Measurements from ENCODE around the gene FAM217B.

The FAM217B gene

GRCh38 chr20:59940129-59940955 is at the start of gene FAM217B, which contains the start of gene PPP1R3D:
Gene FAM217B (plus strand): TSS chr20:59940389. CDS start chr20:59943944, 3,555 bp downstream.
Gene PPP1R3D (minus strand): TSS chr20:59940305. CDS start chr20:59939931, 374 bp downstream.
- peak; percentile 55 to 95 (median 89) for DNase-seq

GRCh38 chr20:59891581-59891980 is 48.6 kb upstream of the FAM217B start:
- no peak for DNase-seq

GRCh38 chr20:59895908-59896307 is 44.3 kb upstream of the FAM217B start:
- no peak for DNase-seq

- DNase-seq: no peak
Measured at GRCh38 chr20:59902470-59902869, 37.7 kb upstream of the FAM217B start.

- DNase-seq: no peak
Measured at GRCh38 chr20:59903621-59904020, 36.6 kb upstream of the FAM217B start.

GRCh38 chr20:59908855-59909254 is 31.3 kb upstream of the FAM217B start:
- no peak for DNase-seq

- no peak for DNase-seq
Measured at GRCh38 chr20:59911041-59911440, 29.1 kb upstream of the FAM217B start.

- DNase-seq: no peak
Measured at GRCh38 chr20:59912609-59913008, 27.6 kb upstream of the FAM217B start.

- no peak for DNase-seq
Measured at GRCh38 chr20:59920944-59921343, 19.2 kb upstream of the FAM217B start.

GRCh38 chr20:59923514-59923913 is 16.7 kb upstream of the FAM217B start:
- no peak for DNase-seq

- no peak for DNase-seq
Measured at GRCh38 chr20:59925359-59925758, 14.8 kb upstream of the FAM217B start.

- DNase-seq: no peak
Measured at GRCh38 chr20:59925899-59926298, 14.3 kb upstream of the FAM217B start.

- no peak for DNase-seq
Measured at GRCh38 chr20:59931511-59932312, 8.5 kb upstream of the FAM217B start.

GRCh38 chr20:59932616-59933295 is 7.4 kb upstream of the FAM217B start:
- no peak for DNase-seq

GRCh38 chr20:59933296-59933848 is 6.8 kb upstream of the FAM217B start, which contains the start of gene SYCP2:
Gene SYCP2 (minus strand): TSS chr20:59933637. CDS start chr20:59922413, 11,224 bp downstream.
- peak in 21 of 56 donors; percentile 37 to 83 (median 56) for DNase-seq

GRCh38 chr20:59933849-59934585 is 6.2 kb upstream of the FAM217B start:
- peak in 50 of 56 donors; percentile 16 to 88 (median 66) for DNase-seq

- DNase-seq: no peak
Measured at GRCh38 chr20:59935457-59936185, 4.6 kb upstream of the FAM217B start.

- no peak for DNase-seq
Measured at GRCh38 chr20:59936409-59936808, 3.8 kb upstream of the FAM217B start.

GRCh38 chr20:59937150-59937549 is 3.0 kb upstream of the FAM217B start:
- no peak for DNase-seq

GRCh38 chr20:59938221-59938620 is 2.0 kb upstream of the FAM217B start:
- DNase-seq: no peak
